Raji (cell line): ENCODE measurements around the gene PAQR5.

ENCODE experiments used
- POLR2A ChIP-seq: IDR thresholded peaks from 2 replicates; pipeline ENCODE4 v1.6.1; 2011; ENCODE audit warnings: low read depth, low read length, control low read depth; ENCODE audit not compliant: insufficient read depth

Gene PAQR5

DNA sequence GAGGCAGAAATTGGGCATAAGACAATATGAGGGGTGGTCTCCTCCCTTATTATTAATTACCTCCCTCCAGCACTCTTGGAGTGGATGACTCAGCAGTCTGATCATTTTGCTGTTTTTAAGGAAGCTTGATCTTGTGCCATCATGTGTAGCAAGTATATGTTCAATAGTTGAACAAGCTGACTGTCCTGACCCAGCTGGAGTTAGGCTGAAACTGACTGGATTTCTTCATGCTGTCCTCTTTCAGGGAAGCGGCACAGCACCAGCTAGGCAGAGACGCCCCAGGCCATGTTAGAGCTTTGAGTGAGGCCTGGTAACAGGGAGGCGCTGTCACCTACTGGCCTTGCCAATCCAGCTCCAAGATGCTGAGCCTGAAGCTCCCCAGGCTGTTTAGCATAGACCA is 61.0 kb downstream of the PAQR5 start:
- TF ChIP-seq POLR2A = no peak

DNA sequence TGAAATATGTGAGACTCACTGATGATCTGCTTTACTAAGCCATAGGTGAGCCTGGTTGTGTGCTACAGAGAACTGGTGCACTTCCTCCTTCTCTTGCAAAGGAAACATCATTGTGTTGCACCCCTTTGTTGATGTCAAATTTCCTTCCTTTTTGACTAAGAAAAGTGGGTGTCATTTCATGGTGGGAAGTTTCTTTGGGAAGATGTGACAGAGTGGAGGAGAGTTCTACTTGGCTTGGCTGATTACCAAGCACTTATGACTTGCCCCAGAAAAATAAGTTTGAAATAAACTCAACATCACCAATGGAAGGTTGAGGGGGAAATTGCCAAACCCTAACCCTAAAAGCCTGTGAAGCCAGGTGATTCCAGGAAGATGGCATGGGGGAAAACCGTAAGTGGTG is 61.9 kb downstream of the PAQR5 start:
- no peak for TF ChIP-seq POLR2A

DNA sequence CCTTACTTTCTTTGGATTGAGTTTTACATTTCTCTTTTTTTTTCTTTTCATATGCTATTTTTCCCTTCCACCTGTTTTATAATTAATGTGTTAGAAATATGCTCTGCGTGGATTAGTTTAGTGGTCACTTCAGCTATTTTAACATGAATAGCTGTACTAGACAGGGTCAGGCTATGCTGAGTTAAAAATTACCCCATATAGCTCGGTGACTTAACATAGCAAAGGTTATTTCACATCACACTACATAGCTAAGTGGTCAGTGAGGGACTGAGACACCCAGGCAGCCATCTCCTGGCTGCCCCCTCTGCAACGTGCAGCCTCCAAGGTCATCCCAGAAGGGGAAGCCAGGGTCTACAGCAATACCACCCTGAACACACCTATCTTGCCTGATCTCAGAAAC is 68.5 kb downstream of the PAQR5 start:
- no peak for TF ChIP-seq POLR2A

DNA sequence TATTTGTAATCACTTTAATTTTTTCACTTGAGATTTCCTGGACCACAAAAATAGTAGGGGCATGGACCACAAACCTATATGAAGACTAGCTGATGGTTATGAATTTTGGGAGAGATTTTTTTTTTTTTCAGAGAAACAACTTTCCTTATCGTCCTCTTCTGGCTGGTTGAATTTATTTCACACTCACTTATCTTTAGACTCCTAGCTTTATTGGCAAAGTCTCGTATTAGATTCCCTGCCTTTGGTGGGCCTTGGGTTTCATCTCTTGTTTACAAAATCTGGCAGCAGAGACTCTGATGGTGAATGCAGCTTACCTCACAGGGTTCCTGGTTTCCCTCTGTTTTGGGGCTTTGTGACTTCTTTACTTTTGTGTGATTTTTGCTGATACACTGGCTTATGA is 70.9 kb downstream of the PAQR5 start:
- TF ChIP-seq POLR2A = no peak

DNA sequence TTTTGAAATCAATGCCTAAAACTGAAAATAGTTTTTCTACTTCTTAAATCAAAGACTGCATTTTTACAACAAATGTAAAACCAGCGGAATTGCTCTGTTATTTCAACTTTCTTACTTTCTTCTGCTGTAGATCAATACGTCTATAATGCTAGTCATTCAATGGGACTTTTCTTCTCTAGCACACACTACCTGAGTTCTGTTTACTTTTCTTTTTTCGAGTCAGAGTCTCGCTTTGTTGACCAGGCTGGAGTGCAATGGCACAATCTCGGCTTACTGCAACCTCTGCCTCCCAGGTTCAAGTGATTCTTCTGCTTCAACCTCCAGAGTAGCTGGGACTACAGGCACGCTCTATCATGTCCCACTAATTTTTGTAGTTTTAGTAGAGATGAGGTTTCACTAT is 74.7 kb downstream of the PAQR5 start:
- no peak for TF ChIP-seq POLR2A

DNA sequence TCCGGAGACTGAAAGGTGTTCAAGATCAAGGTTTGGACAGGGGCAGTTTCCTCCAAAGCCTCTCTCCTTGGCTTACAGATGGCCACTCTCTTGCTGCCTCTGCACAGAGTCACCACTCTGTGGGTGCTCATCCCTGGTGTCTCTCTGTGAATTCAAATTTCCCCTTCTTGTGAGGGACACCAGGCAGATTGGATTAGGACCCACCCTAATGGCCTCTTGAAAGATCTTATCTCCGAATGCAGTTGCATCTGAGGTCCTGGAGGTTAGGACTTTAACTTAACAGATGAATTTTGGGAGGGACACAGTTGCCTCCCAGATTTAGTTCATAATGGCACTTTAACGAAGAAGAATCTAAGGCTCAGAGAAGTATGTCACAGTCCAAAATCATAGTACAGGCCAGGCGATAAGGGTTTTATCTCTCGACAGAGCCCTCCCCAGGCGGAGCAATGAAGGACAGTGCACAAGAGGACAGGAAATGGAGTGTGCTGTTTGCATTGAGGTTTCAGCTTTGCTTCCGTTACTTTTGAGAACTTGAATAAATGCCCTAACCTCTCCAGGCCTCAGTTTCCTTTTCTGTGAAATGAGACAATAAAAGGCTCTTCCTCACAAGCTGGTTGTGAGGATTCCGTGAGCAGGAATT is 76.6 kb downstream of the PAQR5 start:
- TF ChIP-seq POLR2A = no peak

DNA sequence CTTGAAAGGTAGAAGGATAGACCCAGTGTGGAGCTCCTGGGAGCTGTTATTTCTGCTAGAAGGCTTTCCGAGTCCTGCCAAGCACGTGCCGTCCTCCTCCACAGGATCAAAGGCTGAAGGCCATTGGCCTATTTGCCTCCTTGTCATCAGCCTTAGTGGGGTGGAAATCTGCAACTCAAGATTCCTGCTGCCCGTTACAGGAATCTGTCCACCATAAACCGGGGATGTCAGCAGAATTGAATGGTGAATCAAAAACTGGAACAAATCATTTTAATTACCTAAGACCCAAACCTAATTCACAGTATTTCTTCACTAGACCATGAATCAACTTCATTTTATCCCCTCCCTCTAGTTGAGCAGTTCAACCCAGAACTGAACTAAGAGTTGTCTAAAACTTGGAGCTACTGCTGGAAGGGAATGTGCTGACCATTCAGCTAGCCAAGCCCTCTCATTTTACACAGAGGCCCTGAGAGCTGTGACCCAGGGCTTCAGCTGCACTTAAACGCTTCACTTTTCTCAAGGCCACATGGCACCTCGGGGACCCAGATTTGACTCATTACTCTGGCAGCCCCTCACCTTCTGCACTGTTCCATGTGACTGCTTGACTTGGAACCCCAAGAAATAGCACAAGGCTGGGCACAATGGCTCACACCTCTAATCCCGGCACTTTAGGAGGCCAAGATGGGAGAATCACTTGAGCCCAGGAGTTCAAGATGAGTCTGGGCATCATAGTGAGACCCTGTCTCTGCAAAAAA is 78.7 kb downstream of the PAQR5 start:
- TF ChIP-seq POLR2A = no peak

DNA sequence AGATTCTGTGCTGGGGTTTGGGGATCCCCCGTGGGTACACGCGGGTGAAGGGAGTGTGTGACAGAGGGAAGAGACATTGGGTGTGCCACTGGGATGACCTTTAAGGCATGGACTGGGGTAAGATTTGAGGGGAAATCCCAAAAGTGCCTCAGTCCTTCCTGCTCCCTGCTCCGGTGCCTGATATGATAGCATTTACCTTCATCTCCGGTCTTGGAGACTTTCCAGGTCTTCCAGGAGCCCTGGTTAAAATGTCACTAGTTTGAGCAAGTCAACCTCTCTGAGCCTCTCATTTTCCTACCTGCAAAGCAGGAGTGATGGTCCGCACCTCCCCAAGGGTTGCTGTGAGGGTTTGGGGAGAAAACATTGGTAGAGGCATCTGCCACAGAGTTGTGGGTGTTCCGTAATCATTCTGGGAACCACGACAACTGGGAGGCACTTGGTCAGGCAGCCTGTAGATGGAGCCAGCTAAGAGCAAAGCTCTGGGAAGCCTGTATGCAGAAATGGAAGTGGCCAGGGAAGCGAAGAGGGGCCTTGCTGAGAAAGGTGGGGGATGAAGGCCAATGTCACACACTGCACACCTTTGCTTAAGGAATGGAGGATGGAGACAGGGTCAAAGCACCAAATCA is 81.5 kb downstream of the PAQR5 start:
- no peak for TF ChIP-seq POLR2A

DNA sequence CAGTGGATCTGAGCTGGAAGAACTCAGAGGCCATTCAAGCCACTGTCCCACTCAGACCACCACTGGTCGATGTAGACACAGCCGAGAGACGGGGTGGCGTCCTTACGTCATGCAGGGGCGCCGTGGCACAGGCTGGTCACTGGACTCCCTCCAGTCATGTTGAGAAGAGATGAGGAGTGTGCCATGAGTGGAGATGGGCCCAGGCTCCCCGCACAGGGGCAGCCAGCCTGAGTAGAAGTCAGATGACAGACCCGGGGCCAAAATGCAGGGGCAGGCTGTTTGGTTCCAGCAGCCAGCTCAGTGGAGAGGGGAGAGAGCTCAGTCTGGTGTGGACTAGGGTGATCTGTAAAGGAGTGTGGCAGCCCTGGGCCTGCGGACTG is 82.0 kb downstream of the PAQR5 start:
- TF ChIP-seq POLR2A = no peak

DNA sequence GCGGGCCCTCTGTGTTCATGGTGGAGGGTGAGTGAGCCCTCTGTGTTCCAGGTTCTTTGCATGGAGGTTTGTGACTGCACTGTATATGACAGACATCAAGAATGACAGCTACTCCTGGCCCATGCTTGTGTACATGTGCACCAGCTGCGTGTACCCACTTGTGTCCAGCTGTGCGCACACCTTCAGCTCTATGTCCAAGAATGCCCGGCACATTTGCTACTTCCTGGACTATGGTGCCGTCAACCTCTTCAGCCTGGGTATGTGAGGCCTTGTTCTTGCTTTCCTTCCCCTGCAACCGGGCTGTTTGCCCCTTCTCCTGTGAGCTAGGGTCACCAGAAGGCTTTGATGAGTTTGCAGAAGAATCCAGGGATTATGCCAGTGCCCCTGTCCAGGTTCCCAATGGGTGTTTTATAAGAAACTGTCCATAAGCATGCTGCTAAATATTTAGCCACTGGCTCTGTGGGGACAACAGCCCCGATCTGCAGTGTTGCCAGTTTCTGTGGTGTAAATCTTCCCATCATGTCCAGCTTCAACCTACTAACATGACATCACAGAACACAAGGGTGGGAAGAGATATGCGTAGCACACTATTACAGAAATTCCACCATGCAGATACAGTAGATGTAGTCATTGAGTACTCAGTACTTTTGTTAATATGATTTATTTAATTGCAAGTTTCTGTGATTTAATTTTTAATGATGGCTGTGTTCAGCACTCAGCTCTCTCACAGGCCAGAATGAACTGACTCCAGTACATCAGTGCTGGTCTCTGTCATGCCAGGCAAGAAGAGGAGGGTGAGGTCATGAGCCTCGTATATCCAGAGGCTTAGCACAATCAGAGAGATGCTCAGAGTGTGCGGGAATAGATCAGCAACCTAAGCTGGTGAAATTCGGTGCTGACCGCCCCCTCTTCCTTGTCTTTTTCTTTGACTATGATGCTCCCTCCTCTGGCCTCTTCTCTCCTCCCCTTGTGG is 86.2 kb downstream of the PAQR5 start:
- no peak for TF ChIP-seq POLR2A

DNA sequence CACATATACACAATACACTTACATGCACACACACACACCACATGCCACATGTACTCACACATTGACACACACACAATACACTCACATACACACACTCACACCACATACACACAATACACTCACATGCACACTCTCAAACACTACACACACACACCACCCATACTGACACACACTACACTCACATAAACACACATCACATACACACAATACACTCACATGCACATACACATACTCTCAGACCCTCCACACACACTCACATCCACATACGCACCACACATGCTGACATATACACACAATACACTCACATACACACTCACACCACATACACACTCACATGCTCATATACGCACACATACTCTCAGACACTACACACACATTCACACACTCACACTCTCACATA is 87.1 kb downstream of the PAQR5 start:
- no peak for TF ChIP-seq POLR2A

DNA sequence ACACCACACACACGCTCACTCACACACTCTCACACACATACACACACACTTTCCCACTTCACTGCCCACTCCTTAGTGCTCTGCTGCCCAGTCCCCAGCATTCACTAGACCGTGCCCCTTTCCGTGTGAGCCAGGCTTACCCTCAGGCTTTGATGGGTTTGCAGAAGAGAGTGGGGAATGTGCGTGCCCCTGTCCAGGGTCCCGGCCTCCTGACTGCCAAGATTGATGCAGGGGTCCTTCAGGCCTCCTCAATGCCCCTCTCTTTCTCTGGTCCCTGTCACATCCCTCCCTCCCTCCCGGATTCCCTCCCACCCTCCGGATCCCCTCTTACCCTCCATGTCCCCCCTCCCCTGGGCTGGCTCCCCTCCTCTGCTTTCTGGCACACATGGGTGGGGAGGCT is 87.6 kb downstream of the PAQR5 start:
- no peak for TF ChIP-seq POLR2A

DNA sequence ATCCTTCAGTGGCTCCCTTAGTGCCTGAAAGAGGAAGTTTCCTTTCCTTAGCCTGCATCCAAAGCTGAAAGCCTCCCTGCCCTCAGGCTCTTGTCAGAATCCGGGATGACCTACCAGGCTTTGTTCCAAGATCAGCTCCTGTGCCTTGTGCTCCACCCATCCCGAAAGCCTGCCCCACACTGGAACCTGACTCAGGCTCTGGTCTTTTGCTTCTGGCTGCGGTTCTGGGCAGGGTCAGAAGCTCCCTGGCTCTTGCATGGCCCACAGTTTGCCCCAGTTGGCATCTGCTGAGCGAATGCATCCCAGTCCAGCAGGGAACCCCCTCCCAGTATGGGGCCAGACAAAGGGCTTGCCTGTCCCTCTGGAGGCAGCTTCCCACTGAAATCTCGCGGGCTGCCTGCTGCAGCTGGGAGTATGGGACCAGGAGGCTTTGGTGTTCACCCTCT is 89.6 kb downstream of the PAQR5 start:
- TF ChIP-seq POLR2A = no peak

DNA sequence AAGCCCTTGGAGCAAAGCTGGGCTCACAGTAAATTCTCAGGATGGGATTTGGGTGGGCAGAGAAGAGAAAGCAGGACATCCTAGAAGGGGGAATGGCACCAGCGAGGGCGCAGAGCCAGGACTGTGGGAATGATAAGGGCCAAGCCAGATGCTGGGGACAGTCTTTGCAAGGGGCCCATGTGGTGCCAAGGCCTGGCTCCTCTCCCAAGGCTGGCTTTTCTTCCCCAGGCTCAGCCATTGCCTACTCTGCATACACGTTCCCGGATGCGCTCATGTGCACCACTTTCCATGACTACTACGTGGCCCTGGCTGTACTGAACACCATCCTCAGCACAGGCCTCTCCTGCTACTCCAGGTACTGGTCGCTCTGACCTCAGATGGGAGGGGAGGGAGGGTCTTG is 90.7 kb downstream of the PAQR5 start:
- no peak for TF ChIP-seq POLR2A

DNA sequence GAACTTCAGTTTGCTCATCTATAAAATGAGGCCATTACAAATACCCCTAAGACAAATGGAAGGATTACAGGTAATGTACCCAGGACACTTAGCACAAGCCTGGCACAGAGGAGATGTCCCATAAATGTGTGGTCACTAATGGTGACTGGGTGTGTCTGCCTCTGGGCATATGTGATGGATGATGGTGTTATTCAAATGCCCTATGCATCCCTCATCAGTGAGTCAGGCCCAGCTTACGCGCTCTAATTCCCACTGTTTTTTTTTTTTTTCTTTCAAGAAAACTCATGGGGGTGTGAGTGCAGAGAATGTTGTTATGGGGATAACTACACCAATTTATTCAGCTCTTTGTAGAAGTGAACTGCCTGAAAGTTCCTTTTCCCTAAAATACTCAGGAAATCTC is 91.9 kb downstream of the PAQR5 start:
- no peak for TF ChIP-seq POLR2A
